GM12878 (cell line): ENCODE results near the gene REXO2. TPM values are rescaled to one million over a fixed set of nuclear protein-coding genes. Genes with fewer than 3 reads are reported as not detected.

Experiments
- CHD2 ChIP-seq: IDR thresholded peaks from 2 replicates; pipeline ENCODE4 v1.6.1; 2011; ENCODE audit warnings: low read depth, low read length, improper control_type of control experiment, borderline replicate concordance
- EP300 ChIP-seq, 2 experiments: fragments of 150-350 bp in 1 of 2; IDR thresholded peaks; 2 replicates each; pipeline ENCODE4 v1.6.1; 2011 to 2012; ENCODE audit warnings: low read depth in 2 of 2, low read length in 2 of 2, borderline replicate concordance in 1 of 2, improper control_type of control experiment in 1 of 2, inconsistent platforms in 1 of 2; ENCODE audit not compliant: control insufficient read depth in 1 of 2
- ETV6 ChIP-seq, 2 experiments: fragments of 450-650 bp in 1 of 2; IDR thresholded peaks in 1 of 2; conservative IDR thresholded peaks in 1 of 2; 2 replicates each; pipeline ENCODE4 v1.6.1; 2014; ENCODE audit warnings: antibody characterized with exemption in 1 of 2, borderline replicate concordance in 1 of 2, low read depth in 1 of 2, mild to moderate bottlenecking in 1 of 2, moderate library complexity in 1 of 2
- FOS ChIP-seq: IDR thresholded peaks from 3 replicates; pipeline ENCODE4 v1.6.1; 2011; ENCODE audit warnings: borderline replicate concordance; ENCODE audit not compliant: insufficient read length; ENCODE audit errors: extremely low read depth
- FOXM1 ChIP-seq: IDR thresholded peaks from 2 replicates; pipeline ENCODE4 v1.6.1; 2012; ENCODE audit warnings: low read depth, mild to moderate bottlenecking, inconsistent platforms, low read length, moderate library complexity
- HDAC6 ChIP-seq: fragments of 200-600 bp; sonication (generic); IDR thresholded peaks from one replicate; pipeline ENCODE4 v1.8.0; 2017; ENCODE audit warnings: antibody characterized with exemption; ENCODE audit not compliant: unreplicated experiment
- POLR2AphosphoS2 ChIP-seq: IDR thresholded peaks from 2 replicates; pipeline ENCODE4 v1.6.1; 2011; ENCODE audit warnings: low read depth, mild to moderate bottlenecking, low read length, improper control_type of control experiment, moderate library complexity
- RAD21 ChIP-seq: IDR thresholded peaks from 2 replicates; pipeline ENCODE4 v1.6.1; 2011; ENCODE audit warnings: mild to moderate bottlenecking, low read depth, low read length, moderate library complexity; ENCODE audit not compliant: insufficient read depth
- SRF ChIP-seq, 2 experiments: IDR thresholded peaks; 2 replicates each; pipeline ENCODE4 v1.6.1; 2011; ENCODE audit warnings: low read depth in 2 of 2, low read length in 2 of 2, mild to moderate bottlenecking in 1 of 2, moderate library complexity in 1 of 2
- STAT3 ChIP-seq: IDR thresholded peaks from 2 replicates; pipeline ENCODE4 v1.6.1; 2011; ENCODE audit warnings: low read depth, low read length, improper control_type of control experiment
- ZNF217 ChIP-seq: fragments of 450-650 bp; IDR thresholded peaks from 2 replicates; pipeline ENCODE4 v1.6.1; 2017; ENCODE audit warnings: antibody characterized with exemption, mild to moderate bottlenecking
- ZSCAN29 ChIP-seq: fragments of 450-650 bp; IDR thresholded peaks from 2 replicates; pipeline ENCODE4 v1.6.1; 2017; ENCODE audit warnings: mild to moderate bottlenecking, moderate library complexity
- polyA plus RNA-seq, 11 experiments: library from polyadenylated mRNA; depleted of rRNA in 4 of 11; unstranded in 6 of 11; stranded (reverse) in 5 of 11; fragments of >200 nt; fragmentation: Nextera tagmentation in 4 of 11; fragmentation: Illumina TruSeq in 1 of 11; extraction: Ambion mirVana in 4 of 11; extraction: Trizol in 1 of 11; gene quantifications; 1 replicate in 1 of 11; 2 replicates in 10 of 11; pipeline versions ENCODE4 v1.2.1 to v1.2.3, GENCODE V29; 2011 to 2016; ENCODE audit warnings: inconsistent platforms in 2 of 11, missing spikeins in 2 of 11, low read depth in 1 of 11
- total RNA-seq, 4 experiments: library from RNA; depleted of rRNA in 3 of 4; stranded (reverse); fragments of >200 nt in 3 of 4; fragmentation: Illumina TruSeq in 1 of 4; extraction: Trizol in 1 of 4; gene quantifications; 2 replicates each; pipeline versions ENCODE4 v1.2.1 to v1.2.3, GENCODE V29; 2013 to 2021
- TF ChIP-seq, protein P1 (sequence below): IDR thresholded peaks from 2 replicates; pipeline ENCODE4 v1.6.1; 2012; ENCODE audit warnings: improper control_type of control experiment, low read depth, low read length; ENCODE audit not compliant: insufficient replicate concordance
- TF ChIP-seq, protein P2 (sequence below): fragments of 150-350 bp; IDR thresholded peaks from 2 replicates; pipeline ENCODE4 v1.6.1; 2016; ENCODE audit warnings: low read depth, low read length
- TF ChIP-seq, protein P3 (sequence below): fragments of 450-650 bp; IDR thresholded peaks from 2 replicates; pipeline ENCODE4 v1.6.1; 2017; ENCODE audit warnings: mild to moderate bottlenecking, low read depth, inconsistent platforms; ENCODE audit not compliant: poor library complexity, severe bottlenecking
- TF ChIP-seq, protein P4 (sequence below): IDR thresholded peaks from 2 replicates; pipeline ENCODE4 v1.6.1; 2011; ENCODE audit warnings: borderline replicate concordance, low read depth, mild to moderate bottlenecking, moderate library complexity, mixed read lengths, low read length; ENCODE audit not compliant: insufficient read depth; ENCODE audit errors: extremely low read length

REXO2 gene
- total and polyA plus RNA-seq, 10 of the 15 experiments (the other 5 are each of a cell fraction or from before 2014, with no cell fraction given), result 3.3 to 12.5 (median 5.3) TPM

DNA sequence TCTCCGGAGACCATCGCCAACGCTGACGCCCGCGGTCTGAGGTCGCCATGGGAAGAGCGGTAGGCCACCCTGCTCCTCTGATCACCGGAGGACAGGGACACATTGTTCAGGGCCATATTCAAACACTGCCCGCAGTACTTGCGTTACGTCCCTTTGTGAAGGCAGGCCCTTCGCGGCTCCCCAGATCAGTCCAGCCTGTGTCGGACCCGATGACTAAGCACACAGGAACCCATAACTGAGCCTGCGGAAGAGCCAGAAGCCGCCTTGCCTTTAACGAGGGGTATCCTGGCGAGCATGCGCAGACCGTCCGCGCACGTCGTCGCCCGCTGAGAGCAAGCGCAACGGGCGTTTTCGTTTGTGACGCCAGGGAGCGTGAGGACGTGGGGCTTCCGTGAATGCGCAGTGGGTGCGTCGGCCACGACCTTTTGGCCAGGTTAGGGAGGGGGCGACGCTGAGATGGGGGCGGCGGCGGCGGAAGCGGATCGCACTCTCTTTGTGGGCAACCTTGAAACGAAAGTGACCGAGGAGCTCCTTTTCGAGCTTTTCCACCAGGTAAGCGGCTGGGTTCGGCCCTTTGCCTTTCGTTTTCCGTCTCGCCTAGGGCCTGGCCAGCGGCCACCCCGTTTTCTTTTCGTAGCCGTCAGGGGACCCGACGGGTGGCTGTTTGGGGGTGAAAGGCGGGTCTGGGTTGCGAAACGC lies 38.9 kb upstream of the REXO2 start, which contains the start of the genes C11orf71 and RBM7 (continued):
- TF ChIP-seq, protein P1, sequence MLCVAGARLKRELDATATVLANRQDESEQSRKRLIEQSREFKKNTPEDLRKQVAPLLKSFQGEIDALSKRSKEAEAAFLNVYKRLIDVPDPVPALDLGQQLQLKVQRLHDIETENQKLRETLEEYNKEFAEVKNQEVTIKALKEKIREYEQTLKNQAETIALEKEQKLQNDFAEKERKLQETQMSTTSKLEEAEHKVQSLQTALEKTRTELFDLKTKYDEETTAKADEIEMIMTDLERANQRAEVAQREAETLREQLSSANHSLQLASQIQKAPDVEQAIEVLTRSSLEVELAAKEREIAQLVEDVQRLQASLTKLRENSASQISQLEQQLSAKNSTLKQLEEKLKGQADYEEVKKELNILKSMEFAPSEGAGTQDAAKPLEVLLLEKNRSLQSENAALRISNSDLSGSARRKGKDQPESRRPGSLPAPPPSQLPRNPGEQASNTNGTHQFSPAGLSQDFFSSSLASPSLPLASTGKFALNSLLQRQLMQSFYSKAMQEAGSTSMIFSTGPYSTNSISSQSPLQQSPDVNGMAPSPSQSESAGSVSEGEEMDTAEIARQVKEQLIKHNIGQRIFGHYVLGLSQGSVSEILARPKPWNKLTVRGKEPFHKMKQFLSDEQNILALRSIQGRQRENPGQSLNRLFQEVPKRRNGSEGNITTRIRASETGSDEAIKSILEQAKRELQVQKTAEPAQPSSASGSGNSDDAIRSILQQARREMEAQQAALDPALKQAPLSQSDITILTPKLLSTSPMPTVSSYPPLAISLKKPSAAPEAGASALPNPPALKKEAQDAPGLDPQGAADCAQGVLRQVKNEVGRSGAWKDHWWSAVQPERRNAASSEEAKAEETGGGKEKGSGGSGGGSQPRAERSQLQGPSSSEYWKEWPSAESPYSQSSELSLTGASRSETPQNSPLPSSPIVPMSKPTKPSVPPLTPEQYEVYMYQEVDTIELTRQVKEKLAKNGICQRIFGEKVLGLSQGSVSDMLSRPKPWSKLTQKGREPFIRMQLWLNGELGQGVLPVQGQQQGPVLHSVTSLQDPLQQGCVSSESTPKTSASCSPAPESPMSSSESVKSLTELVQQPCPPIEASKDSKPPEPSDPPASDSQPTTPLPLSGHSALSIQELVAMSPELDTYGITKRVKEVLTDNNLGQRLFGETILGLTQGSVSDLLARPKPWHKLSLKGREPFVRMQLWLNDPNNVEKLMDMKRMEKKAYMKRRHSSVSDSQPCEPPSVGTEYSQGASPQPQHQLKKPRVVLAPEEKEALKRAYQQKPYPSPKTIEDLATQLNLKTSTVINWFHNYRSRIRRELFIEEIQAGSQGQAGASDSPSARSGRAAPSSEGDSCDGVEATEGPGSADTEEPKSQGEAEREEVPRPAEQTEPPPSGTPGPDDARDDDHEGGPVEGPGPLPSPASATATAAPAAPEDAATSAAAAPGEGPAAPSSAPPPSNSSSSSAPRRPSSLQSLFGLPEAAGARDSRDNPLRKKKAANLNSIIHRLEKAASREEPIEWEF, result no peak
- TF ChIP-seq FOXM1, result no peak
- no peak for TF ChIP-seq RAD21
- peak; percentile 91 for TF ChIP-seq POLR2AphosphoS2
- TF ChIP-seq, protein P2, sequence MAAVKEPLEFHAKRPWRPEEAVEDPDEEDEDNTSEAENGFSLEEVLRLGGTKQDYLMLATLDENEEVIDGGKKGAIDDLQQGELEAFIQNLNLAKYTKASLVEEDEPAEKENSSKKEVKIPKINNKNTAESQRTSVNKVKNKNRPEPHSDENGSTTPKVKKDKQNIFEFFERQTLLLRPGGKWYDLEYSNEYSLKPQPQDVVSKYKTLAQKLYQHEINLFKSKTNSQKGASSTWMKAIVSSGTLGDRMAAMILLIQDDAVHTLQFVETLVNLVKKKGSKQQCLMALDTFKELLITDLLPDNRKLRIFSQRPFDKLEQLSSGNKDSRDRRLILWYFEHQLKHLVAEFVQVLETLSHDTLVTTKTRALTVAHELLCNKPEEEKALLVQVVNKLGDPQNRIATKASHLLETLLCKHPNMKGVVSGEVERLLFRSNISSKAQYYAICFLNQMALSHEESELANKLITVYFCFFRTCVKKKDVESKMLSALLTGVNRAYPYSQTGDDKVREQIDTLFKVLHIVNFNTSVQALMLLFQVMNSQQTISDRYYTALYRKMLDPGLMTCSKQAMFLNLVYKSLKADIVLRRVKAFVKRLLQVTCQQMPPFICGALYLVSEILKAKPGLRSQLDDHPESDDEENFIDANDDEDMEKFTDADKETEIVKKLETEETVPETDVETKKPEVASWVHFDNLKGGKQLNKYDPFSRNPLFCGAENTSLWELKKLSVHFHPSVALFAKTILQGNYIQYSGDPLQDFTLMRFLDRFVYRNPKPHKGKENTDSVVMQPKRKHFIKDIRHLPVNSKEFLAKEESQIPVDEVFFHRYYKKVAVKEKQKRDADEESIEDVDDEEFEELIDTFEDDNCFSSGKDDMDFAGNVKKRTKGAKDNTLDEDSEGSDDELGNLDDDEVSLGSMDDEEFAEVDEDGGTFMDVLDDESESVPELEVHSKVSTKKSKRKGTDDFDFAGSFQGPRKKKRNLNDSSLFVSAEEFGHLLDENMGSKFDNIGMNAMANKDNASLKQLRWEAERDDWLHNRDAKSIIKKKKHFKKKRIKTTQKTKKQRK, result no peak
- TF ChIP-seq ZSCAN29, result no peak
- TF ChIP-seq EP300 (IDR thresholded peaks at IDR 0.05; ENCODE audit: borderline replicate concordance in 1 of 2, control insufficient read depth in 1 of 2, low read depth in 2 of 2, low read length in 2 of 2), result no peak
- TF ChIP-seq, protein P3, sequence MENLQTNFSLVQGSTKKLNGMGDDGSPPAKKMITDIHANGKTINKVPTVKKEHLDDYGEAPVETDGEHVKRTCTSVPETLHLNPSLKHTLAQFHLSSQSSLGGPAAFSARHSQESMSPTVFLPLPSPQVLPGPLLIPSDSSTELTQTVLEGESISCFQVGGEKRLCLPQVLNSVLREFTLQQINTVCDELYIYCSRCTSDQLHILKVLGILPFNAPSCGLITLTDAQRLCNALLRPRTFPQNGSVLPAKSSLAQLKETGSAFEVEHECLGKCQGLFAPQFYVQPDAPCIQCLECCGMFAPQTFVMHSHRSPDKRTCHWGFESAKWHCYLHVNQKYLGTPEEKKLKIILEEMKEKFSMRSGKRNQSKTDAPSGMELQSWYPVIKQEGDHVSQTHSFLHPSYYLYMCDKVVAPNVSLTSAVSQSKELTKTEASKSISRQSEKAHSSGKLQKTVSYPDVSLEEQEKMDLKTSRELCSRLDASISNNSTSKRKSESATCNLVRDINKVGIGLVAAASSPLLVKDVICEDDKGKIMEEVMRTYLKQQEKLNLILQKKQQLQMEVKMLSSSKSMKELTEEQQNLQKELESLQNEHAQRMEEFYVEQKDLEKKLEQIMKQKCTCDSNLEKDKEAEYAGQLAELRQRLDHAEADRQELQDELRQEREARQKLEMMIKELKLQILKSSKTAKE, result peak; percentile 45
- no peak for TF ChIP-seq ZNF217
- no peak for TF ChIP-seq HDAC6
- TF ChIP-seq SRF (IDR thresholded peaks at IDR 0.05; ENCODE audit: low read depth in 2 of 2, low read length in 2 of 2), result peak; percentile 24 to 56; a peak in 2 of 4 replicates
- no peak for TF ChIP-seq FOS
- TF ChIP-seq ETV6 (conservative IDR thresholded peaks at IDR 0.05 in 1 of 2, IDR thresholded peaks at IDR 0.05 in 1 of 2; ENCODE audit: borderline replicate concordance in 1 of 2, low read depth in 1 of 2), result peak in 1 of 2 experiments; percentile 5; a peak in 1 of 4 replicates
- TF ChIP-seq CHD2, result peak; percentile 71
- TF ChIP-seq, protein P4, sequence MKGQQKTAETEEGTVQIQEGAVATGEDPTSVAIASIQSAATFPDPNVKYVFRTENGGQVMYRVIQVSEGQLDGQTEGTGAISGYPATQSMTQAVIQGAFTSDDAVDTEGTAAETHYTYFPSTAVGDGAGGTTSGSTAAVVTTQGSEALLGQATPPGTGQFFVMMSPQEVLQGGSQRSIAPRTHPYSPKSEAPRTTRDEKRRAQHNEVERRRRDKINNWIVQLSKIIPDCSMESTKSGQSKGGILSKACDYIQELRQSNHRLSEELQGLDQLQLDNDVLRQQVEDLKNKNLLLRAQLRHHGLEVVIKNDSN, result no peak
- no peak for TF ChIP-seq STAT3
